ENCODE data around the gene KSR2.
"Not testable (repeated sequence)": the region's sequence is repeated elsewhere in the genome, so short reads cannot be mapped to it uniquely, and the experiment has no call there.

Gene KSR2

GRCh38 chr12:117640511-117640910 is 328.3 kb downstream of the KSR2 start:
- no peak for DNase-seq (ENCODE audit: low spot score)

- DNase-seq (ENCODE audit: low spot score), result no peak
Measured at GRCh38 chr12:117629454-117629853, 339.3 kb downstream of the KSR2 start.

GRCh38 chr12:117628711-117629110 is 340.1 kb downstream of the KSR2 start:
- DNase-seq (ENCODE audit: low spot score), result not testable (repeated sequence)

GRCh38 chr12:117622741-117623140 is 346.0 kb downstream of the KSR2 start:
- DNase-seq (ENCODE audit: low spot score), result no peak

- no peak for DNase-seq (ENCODE audit: low spot score)
Measured at GRCh38 chr12:117622087-117622486, 346.7 kb downstream of the KSR2 start.

GRCh38 chr12:117607778-117608177 is 361.0 kb downstream of the KSR2 start:
- DNase-seq (ENCODE audit: low spot score), result no peak

- no peak for DNase-seq (ENCODE audit: low spot score)
Measured at GRCh38 chr12:117606945-117607344, 361.8 kb downstream of the KSR2 start.

- no peak for DNase-seq (ENCODE audit: low spot score)
Measured at GRCh38 chr12:117606024-117606423, 362.8 kb downstream of the KSR2 start.

GRCh38 chr12:117603316-117604113 is 365.3 kb downstream of the KSR2 start:
- no peak for DNase-seq (ENCODE audit: low spot score)

GRCh38 chr12:117599849-117600248 is 368.9 kb downstream of the KSR2 start:
- DNase-seq (ENCODE audit: low spot score), result no peak

- no peak for DNase-seq (ENCODE audit: low spot score)
Measured at GRCh38 chr12:117596968-117597367, 371.8 kb downstream of the KSR2 start.

- DNase-seq (ENCODE audit: low spot score), result no peak
Measured at GRCh38 chr12:117595751-117596150, 373.0 kb downstream of the KSR2 start.

GRCh38 chr12:117594481-117594880 is 374.3 kb downstream of the KSR2 start:
- DNase-seq (ENCODE audit: low spot score), result no peak

- no peak for DNase-seq (ENCODE audit: low spot score)
Measured at GRCh38 chr12:117593815-117594400, 374.9 kb downstream of the KSR2 start.

- DNase-seq (ENCODE audit: low spot score), result no peak
Measured at GRCh38 chr12:117592588-117593305, 376.0 kb downstream of the KSR2 start.

- DNase-seq (ENCODE audit: low spot score), result no peak
Measured at GRCh38 chr12:117590999-117591398, 377.8 kb downstream of the KSR2 start.

GRCh38 chr12:117590386-117590785 is 378.4 kb downstream of the KSR2 start:
- DNase-seq (ENCODE audit: low spot score), result no peak

- no peak for DNase-seq (ENCODE audit: low spot score)
Measured at GRCh38 chr12:117589021-117589420, 379.8 kb downstream of the KSR2 start.

GRCh38 chr12:117587631-117588287 is 381.0 kb downstream of the KSR2 start:
- DNase-seq (ENCODE audit: low spot score), result peak; percentile 37

GRCh38 chr12:117583677-117584225 is 385.0 kb downstream of the KSR2 start:
- no peak for DNase-seq (ENCODE audit: low spot score)

GRCh38 chr12:117583092-117583491 is 385.7 kb downstream of the KSR2 start:
- no peak for DNase-seq (ENCODE audit: low spot score)

Measured in SK-N-DZ (cell line).